RWPE1 (cell line): ENCODE results near the gene ARHGEF4.

Source experiments
- CTCF ChIA-PET: fragments of 350-600 bp; sonication (Branson Sonifier 250); formaldehyde crosslinking; extraction: SDS; loops from one replicate; lab custom pipeline; 2021; lab: Yijun Ruan, JAX
- POLR2A ChIA-PET: fragments of 400-600 bp; formaldehyde crosslinking; extraction: SDS; loops from one replicate; lab custom pipeline; 2020; ENCODE audit warnings: antibody characterized with exemption; ENCODE audit not compliant: low non-redundant PET; lab: Yijun Ruan, JAX
- DNase-seq: peaks from one replicate; pipeline ENCODE4 v3.0.0; 2012; ENCODE audit warnings: low spot score
- H3K27ac ChIP-seq: fragments of 450-650 bp; 2 replicates; pipeline ENCODE4 v1.5.1; 2017
- CTCF ChIP-seq: fragments of 450-650 bp; conservative IDR thresholded peaks from 2 replicates; pipeline ENCODE4 v1.5.1; 2017; ENCODE audit warnings: low read depth, mild to moderate bottlenecking

ARHGEF4 gene

DNA sequence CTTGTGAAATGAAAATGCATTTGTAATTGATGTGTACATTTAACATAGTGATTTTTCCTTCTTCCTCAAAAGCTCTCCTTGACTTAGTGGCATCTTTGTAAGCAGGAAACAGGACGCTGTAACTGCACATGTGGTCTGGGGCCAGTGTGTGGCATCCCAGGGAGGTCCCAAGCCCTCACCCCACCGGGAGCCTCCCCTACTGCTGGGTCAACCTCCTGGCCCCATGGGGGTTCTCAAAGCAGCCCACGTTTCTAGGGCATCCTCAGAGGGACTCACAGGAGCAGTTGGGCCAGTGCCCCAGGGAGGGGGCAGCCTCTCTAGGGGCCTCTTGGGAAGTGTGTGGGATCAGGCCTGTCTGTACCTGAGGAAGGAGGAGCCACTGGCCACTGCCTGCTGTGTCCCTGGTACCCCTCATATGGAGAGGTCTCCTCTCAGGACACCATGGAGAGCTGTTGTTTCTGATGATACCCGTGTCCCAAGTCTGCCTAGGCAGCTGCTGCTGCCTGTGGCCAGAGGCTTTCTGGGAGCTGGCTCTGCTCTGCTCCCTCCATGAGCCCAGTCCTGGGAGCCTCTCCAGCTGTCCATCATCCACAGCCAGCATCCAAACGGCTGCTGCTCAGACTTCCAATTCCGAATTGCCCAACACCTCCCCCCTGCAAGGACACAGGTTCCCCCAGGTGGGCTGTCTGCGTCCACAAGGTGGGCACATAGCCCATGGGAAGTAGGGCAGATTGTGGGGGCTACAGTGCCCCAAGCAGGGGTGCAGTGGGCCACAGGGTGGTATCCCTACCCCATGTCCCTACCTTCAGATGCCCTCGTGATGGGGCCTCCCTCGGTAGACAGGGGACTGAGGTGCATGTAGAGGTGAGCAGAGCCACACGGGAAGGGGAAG, 13.4 kb downstream of the ARHGEF4 start:
- no peak for DNase-seq
- no peak for TF ChIP-seq CTCF
- ChIA-PET CTCF (no interaction called here), POLR2A (no interaction called here)
- peak overlapping the region; percentile 51 for H3K27ac ChIP-seq

DNA sequence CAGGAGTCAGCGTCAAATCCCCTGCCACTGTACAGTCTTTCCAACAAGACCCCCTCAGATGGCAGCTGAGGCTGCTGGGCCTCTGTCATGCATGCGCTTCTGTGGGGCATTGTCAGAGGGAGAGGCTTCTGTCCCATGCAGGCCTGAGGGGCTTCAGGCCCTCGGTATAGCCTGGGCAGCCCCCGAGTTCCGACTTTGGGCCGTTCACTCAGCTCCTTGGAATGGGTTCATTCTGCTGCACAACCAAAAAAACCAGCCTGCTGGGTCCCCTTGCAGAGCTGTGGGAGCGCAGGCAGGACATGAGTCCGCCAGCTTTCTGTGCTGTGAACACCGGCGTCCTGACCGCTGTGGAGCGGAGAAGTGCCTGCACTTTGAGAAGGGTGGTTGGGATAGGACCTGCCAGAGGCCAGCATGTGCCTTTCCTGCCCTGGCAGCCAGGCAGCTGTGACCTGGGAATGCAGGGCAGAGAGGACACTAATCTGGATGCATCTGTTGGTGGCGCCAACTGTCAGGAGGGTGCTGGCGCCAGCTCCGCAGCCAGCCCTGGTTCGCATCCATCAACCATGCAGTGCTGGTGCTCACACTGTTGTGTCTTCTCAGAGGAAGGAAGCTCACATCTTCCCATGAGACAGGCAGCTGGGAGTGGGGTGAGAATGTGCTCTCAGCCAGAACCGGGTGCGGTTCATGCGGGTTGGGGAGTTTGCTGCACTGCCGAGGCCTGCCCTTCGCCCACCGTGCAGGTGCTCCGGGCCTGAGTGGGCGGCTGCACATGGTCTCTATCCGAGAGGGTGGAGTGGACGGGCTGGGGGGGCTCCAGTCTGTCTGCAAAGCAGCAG, 14.3 kb downstream of the ARHGEF4 start:
- peak overlapping the region; percentile 51 for H3K27ac ChIP-seq
- ChIA-PET CTCF (interaction anchor here (0.6 to 1.3 kb wide), 2 partner anchors 18 to 53 kb away, joined by 3 to 4 read pairs; no protein-coding TSS in a partner anchor), POLR2A (interaction anchor here (0.5 kb wide), 1 partner anchor 53 kb away, joined by 5 read pairs; no protein-coding TSS in a partner anchor)
- TF ChIP-seq CTCF: no peak
- DNase-seq: no peak

DNA sequence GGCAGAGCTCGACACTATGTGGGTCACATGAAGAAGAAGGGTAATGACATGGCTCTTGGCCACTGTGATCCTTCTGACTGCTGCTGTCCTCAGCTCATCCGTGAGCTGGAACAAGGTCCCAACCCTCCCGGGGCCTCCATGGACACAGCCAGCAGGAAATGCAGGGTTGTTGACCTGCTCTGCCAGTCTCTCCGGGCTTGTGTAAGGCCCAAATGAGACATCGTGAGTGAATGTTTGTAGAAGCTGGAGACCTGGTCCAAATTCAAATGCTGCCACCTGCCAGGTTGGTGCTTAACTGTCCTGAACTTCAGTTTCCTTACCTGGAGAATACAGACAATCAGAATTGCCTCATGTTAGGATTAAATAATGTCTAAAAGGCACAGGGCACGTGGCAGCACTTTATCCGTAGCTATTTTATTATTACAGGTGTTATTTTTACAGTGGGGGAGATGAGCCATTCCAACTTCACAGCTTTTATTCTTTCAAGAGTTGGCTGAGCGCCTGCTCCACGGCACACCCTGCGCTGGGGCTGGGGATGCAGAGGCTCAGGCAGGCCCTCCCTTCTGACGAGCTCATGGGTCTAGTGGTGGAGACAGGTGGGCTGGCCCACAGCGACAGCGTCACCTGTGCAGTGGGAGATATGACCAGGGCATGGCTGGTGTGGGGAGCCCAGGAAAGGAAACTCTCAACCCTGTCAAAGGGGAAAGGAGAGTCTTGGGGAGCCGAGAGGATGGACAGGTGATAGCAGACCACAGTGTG, 15.1 kb downstream of the ARHGEF4 start:
- ChIA-PET CTCF (interaction anchor here (0.6 to 1.3 kb wide), 2 partner anchors 19 to 54 kb away, joined by 3 to 4 read pairs; no protein-coding TSS in a partner anchor), POLR2A (no interaction called here)
- no peak for DNase-seq
- peak overlapping the region; percentile 51 for H3K27ac ChIP-seq
- no peak for TF ChIP-seq CTCF

DNA sequence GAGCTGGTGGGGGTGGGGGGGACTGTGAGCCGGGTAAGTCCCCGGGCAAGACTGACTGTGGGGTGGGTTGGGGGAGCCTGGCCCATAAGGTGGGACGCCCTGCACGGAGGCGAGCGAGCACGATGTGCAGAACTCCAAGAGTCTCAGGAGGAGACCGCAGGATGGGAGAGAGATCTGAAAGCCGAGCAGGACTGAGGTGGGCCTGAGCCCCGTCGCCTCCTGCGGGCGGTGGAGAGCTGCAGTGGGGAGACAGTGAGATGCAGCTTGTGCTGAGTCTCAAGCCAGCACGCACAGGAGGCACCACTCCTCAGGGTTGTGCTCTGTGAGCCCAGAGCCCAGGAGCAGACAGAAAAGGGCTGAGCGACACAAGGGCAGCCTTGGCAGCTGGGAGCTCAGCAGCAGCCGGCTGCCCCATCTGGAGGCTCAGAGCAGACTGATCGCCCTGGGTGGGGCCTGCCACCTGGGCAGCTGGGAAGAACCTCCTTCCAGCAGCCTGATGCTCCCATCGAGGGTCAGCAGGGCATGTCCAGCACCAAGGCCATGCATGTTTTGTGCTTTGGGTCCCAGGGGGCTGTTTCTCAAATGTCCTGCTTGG, 15.9 kb downstream of the ARHGEF4 start:
- ChIA-PET CTCF (no interaction called here), POLR2A (no interaction called here)
- no peak for TF ChIP-seq CTCF
- DNase-seq: no peak
- H3K27ac ChIP-seq: peak overlapping the region; percentile 51

DNA sequence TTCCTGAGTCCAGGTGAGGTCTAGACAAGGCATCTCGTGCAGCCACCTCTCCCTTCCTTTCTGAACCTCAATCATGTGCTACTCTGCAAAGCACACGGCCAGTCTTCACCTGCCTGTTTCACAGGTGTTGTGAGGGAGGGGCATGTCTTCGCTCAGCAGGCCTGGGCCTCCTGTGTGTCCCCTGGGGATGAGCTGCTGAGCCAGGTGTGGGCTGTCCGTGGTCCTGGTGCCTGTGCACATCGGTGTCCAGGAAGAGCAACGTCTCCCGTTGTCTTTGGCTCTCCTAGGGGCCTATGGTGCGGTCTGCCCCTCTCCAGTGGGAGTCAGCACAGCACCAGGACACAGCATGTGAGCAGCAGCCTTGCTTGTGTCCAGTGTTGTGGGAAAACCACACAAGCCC, 16.7 kb downstream of the ARHGEF4 start:
- CTCF ChIA-PET: no interaction called here
- H3K27ac ChIP-seq: peak overlapping the region; percentile 51
- POLR2A ChIA-PET: no interaction called here
- no peak for DNase-seq
- TF ChIP-seq CTCF: no peak
